Common myeloid progenitor, CD34-positive (primary cell): ENCODE data around the gene CREB3L4.

ENCODE experiments used
- CTCF ChIA-PET: fragments of 350-600 bp; sonication (Branson Sonifier 250); formaldehyde crosslinking; loops from one replicate; lab custom pipeline; 2021; ENCODE audit warnings: antibody characterized with exemption; lab: Charles Lee
- POLR2A ChIA-PET: fragments of 350-600 bp; sonication (Branson Sonifier 250); formaldehyde crosslinking; loops from one replicate; lab custom pipeline; 2021; ENCODE audit warnings: antibody characterized with exemption; lab: Charles Lee
- DNase-seq, 3 donors: peaks; one replicate each; pipeline versions ENCODE4 v3.0.0 to v3.0.0-alpha.2; 2013
- H3K27ac ChIP-seq, 2 experiments: 1 replicate in 1 of 2; 2 replicates in 1 of 2; pipeline ENCODE4 v1.7.0; 2013; ENCODE audit warnings: inconsistent platforms in 2 of 2, low read length in 2 of 2, mild to moderate bottlenecking in 2 of 2, low read depth in 1 of 2, moderate library complexity in 1 of 2; ENCODE audit not compliant: severe bottlenecking in 2 of 2, insufficient read depth in 1 of 2, poor library complexity in 1 of 2
- H3K27me3 ChIP-seq, 5 experiments: replicated peaks in 2 of 5; 1 replicate in 3 of 5; 2 replicates in 2 of 5; pipeline versions ENCODE4 v1.6.1 to v1.7.0; 2013; ENCODE audit warnings: low read length in 4 of 5, mild to moderate bottlenecking in 2 of 5, moderate library complexity in 2 of 5, inconsistent platforms in 1 of 5; ENCODE audit not compliant: insufficient read depth in 5 of 5, control insufficient read depth in 4 of 5
- H3K36me3 ChIP-seq, 4 experiments: 1 replicate in 2 of 4; 2 replicates in 2 of 4; pipeline versions ENCODE4 v1.6.1 to v1.7.0; 2013; ENCODE audit warnings: low read length in 3 of 4, control low read depth in 1 of 4, mild to moderate bottlenecking in 1 of 4; ENCODE audit not compliant: control insufficient read depth in 4 of 4, insufficient read depth in 4 of 4
- H3K4me1 ChIP-seq, 4 experiments: 1 replicate in 3 of 4; 2 replicates in 1 of 4; pipeline versions ENCODE4 v1.6.1 to v1.7.1; 2013; ENCODE audit warnings: low read length in 3 of 4, mild to moderate bottlenecking in 3 of 4, control low read depth in 1 of 4, inconsistent platforms in 1 of 4, moderate library complexity in 1 of 4; ENCODE audit not compliant: control insufficient read depth in 4 of 4, insufficient read depth in 4 of 4; ENCODE audit errors: control extremely low read depth in 1 of 4
- H3K4me3 ChIP-seq, 7 experiments: 1 replicate in 4 of 7; 2 replicates in 3 of 7; pipeline versions ENCODE4 v1.5.1 to v1.7.0; 2013; ENCODE audit warnings: mild to moderate bottlenecking in 7 of 7, low read length in 6 of 7, moderate library complexity in 6 of 7, inconsistent platforms in 2 of 7, low read depth in 2 of 7, control low read depth in 1 of 7; ENCODE audit not compliant: insufficient read depth in 4 of 7, control insufficient read depth in 1 of 7; ENCODE audit errors: extremely low read depth in 1 of 7
- H3K9me3 ChIP-seq, 5 experiments: 1 replicate in 4 of 5; 2 replicates in 1 of 5; pipeline versions ENCODE4 v1.6.1 to v1.7.1; 2013; ENCODE audit warnings: low read length in 4 of 5, mild to moderate bottlenecking in 2 of 5, inconsistent platforms in 1 of 5, low read depth in 1 of 5, moderate library complexity in 1 of 5; ENCODE audit not compliant: control insufficient read depth in 4 of 5, insufficient read depth in 2 of 5; ENCODE audit errors: control extremely low read depth in 1 of 5
- WGBS: methylation state at CpG from one replicate; pipeline ENCODE4 v1.1.5; 2013; ENCODE audit not compliant: insufficient coverage; 5-methylcytosine and 5-hydroxymethylcytosine counted together

Gene CREB3L4

DNA sequence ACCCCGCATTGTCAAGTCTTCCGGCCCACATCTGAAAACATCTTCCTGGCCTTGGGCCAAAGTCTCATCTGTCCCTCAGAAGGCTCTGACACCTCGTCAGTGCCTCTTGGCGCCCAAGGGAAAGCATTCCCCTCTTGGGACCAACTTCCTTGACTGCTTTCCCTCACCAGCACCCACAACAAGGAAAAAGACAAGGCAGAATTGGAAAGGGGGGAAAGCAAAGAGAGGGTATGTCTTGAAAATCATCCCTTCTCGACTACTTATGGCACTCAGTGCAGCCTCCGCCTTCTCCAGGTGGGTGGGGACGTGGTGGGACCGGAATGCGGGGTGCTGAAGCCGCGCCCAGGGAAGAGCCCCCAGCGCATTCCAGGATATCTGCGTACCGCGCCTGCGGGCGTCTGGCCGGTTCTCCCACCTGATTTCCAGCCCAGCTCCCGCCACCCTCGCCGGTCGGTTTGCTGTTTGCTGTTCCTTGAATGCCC, 3.8 kb upstream of the CREB3L4 start:
- POLR2A ChIA-PET, result interaction anchor here (1.0 to 3.8 kb wide), 4 partner anchors 18 to 41 kb away, joined by 4 to 17 read pairs (median 6); partner anchors contain the start of genes DENND4B, GATAD2B, RAB13 and RPS27
- Histone ChIP-seq H3K27me3 (no peaks in the 10 kb centered on the region), H3K4me1 (peaks cover 13 to 69% (median 54%) of the 10 kb centered on the region in 4 experiments), H3K4me3 (peak overlapping the region; percentile 49 to 97 (median 87)), H3K36me3 (peaks cover 0 to 29% (median 18%) of the 10 kb centered on the region in 4 experiments), H3K9me3 (no peaks in the 10 kb centered on the region), H3K27ac (peak overlapping the region; percentile 70 to 88)
- 0% methylated on average over 19 of the region's 22 CpGs for WGBS
- no peak for DNase-seq
- CTCF ChIA-PET, result interaction anchor here (1.3 to 3.2 kb wide), 4 partner anchors 8 to 22 kb away, joined by 4 to 15 read pairs (median 10); partner anchors contain the start of genes DENND4B, JTB and RAB13

DNA sequence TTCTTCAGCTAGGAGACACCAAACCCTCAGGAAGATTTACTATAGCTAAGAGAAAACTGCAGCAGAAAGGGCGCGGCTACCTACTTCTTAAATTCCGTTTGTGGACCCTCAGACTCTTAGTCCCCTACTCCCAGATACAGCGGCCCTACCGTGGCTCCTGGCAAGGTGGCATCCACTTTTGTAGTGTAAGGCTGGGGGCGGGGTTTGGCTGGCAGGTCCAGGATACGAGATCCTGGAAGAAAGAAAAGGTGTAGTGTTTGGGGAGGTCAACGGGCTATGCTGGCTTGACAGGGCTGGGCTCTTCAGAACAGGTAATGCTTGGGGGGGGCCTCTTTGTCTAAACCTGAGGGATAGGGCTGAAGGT, 280 bp downstream of the CREB3L4 start:
- H3K9me3 ChIP-seq, result no peaks in the 10 kb centered on the region
- DNase-seq, result no peak
- H3K27ac ChIP-seq, result peak overlapping the region; percentile 46 to 91
- peaks cover 4 to 59% (median 46%) of the 10 kb centered on the region in 4 experiments for H3K4me1 ChIP-seq
- H3K27me3 ChIP-seq, result no peaks in the 10 kb centered on the region
- ChIA-PET POLR2A (interaction anchor here (0.7 to 3.3 kb wide), 8 partner anchors 9 to 82 kb away, joined by 3 to 25 read pairs (median 7); partner anchors contain the start of genes CRTC2, DENND4B, JTB and RPS27), CTCF (interaction anchor here (0.8 to 5.1 kb wide), 9 partner anchors 9 to 188 kb away, joined by 3 to 47 read pairs (median 6); partner anchors contain the start of genes CRTC2, DENND4B, JTB and RAB13)
- peaks cover 0 to 15% (median 6%) of the 10 kb centered on the region in 4 experiments for H3K36me3 ChIP-seq
- peak overlapping the region; percentile 81 to 97 (median 86) for H3K4me3 ChIP-seq
- 0% methylated on average over 2 of the region's 8 CpGs for WGBS

GRCh38 chr1:153968408-153968807, 706 bp downstream of the CREB3L4 start:
- H3K27me3 ChIP-seq, result no peaks in the 10 kb centered on the region
- H3K9me3 ChIP-seq, result no peaks in the 10 kb centered on the region
- WGBS, result 0% methylated on average over 9 of the region's 13 CpGs
- H3K36me3 ChIP-seq, result peaks cover 0 to 19% (median 9%) of the 10 kb centered on the region in 4 experiments
- CTCF ChIA-PET, result interaction anchor here (1.0 to 5.1 kb wide), 6 partner anchors 9 to 188 kb away, joined by 3 to 47 read pairs (median 24); partner anchors contain the start of genes DENND4B, JTB and RAB13
- peak overlapping the region; percentile 46 to 91 for H3K27ac ChIP-seq
- H3K4me1 ChIP-seq, result peaks cover 4 to 56% (median 44%) of the 10 kb centered on the region in 4 experiments
- POLR2A ChIA-PET, result interaction anchor here (3.3 kb wide), 1 partner anchor 9 kb away, joined by 25 read pairs; the partner anchor contains the start of gene JTB
- no peak for DNase-seq
- peak overlapping the region; percentile 81 to 97 (median 86) for H3K4me3 ChIP-seq

- ChIA-PET CTCF (interaction anchor here (1.0 to 5.1 kb wide), 5 partner anchors 8 to 54 kb away, joined by 3 to 47 read pairs (median 29); partner anchors contain the start of genes DENND4B, JTB and RAB13), POLR2A (interaction anchor here (0.9 to 3.3 kb wide), 2 partner anchors 8 to 12 kb away, joined by 3 to 25 read pairs; partner anchors contain the start of gene JTB)
- no peaks in the 10 kb centered on the region for H3K9me3 ChIP-seq
- peak overlapping the region in 1 of 2 experiments; percentile 46 for H3K27ac ChIP-seq
- peaks cover 4 to 52% (median 40%) of the 10 kb centered on the region in 4 experiments for H3K4me1 ChIP-seq
- no peak for DNase-seq
- peaks cover 4 to 25% (median 14%) of the 10 kb centered on the region in 4 experiments for H3K36me3 ChIP-seq
- no peaks in the 10 kb centered on the region for H3K27me3 ChIP-seq
- peak overlapping the region in 6 of 7 experiments; percentile 85 to 97 (median 86) for H3K4me3 ChIP-seq
- 80% methylated on average over 2 of the region's 2 CpGs for WGBS
Observed at GRCh38 chr1:153968972-153969371, 1.3 kb downstream of the CREB3L4 start.

DNA sequence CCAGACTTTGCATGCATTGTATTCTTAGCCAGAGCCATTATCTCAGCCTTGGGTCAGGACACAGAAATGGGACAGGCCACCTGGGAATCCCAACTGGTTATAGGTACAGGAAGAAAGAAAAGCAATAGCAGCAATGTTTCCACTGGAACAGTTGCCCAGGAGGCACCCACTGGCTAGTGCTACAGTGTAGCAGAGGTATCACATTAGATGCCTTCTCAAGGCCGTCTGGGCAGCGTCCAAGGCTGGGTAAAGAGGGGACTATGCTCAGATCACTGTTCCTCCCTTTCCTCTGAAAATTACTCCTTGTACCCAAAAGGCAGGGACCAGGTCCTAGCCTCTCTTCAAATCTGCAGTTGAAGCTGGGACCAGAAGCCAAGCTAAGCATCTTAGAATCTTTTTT, 2.6 kb downstream of the CREB3L4 start:
- no peak overlapping the region for H3K27ac ChIP-seq
- no peak for DNase-seq
- H3K4me1 ChIP-seq, result peaks cover 4 to 45% (median 33%) of the 10 kb centered on the region in 4 experiments
- H3K27me3 ChIP-seq, result no peaks in the 10 kb centered on the region
- H3K9me3 ChIP-seq, result no peaks in the 10 kb centered on the region
- CTCF ChIA-PET, result interaction anchor here (9.1 kb wide), 1 partner anchor 16 kb away, joined by 65 read pairs; the partner anchor contains the start of gene RAB13
- POLR2A ChIA-PET, result no interaction called here
- peaks cover 11 to 33% (median 22%) of the 10 kb centered on the region in 4 experiments for H3K36me3 ChIP-seq
- WGBS, result 95% methylated on average over 2 of the region's 2 CpGs
- H3K4me3 ChIP-seq, result no peak overlapping the region

DNA sequence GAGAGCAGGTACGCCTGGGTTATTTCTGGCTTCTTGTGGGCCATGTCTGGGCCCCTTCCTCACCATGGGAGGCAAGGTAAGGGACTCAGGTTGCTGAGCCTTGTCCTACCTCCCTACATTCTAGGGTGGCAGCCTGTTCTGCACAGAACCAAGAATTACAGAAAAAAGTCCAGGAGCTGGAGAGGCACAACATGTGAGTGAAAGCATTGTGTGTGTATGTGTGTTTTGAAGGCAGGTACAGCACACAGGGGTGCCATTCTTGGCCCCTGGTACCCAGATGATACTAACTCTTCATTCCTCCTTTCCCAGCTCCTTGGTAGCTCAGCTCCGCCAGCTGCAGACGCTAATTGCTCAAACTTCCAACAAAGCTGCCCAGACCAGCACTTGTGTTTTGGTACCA, 5.4 kb downstream of the CREB3L4 start:
- CTCF ChIA-PET, result interaction anchor here (0.9 to 9.1 kb wide), 5 partner anchors 13 to 146 kb away, joined by 3 to 65 read pairs (median 3); partner anchors contain the start of genes DENND4B and RAB13
- H3K27me3 ChIP-seq, result no peaks in the 10 kb centered on the region
- whole genome bisulfite sequencing, result 86% methylated on average over 1 of the region's 3 CpGs
- peaks cover 11 to 40% (median 24%) of the 10 kb centered on the region in 4 experiments for H3K36me3 ChIP-seq
- no peak overlapping the region for H3K27ac ChIP-seq
- H3K4me3 ChIP-seq, result no peak overlapping the region
- no peak for DNase-seq
- no peaks in the 10 kb centered on the region for H3K9me3 ChIP-seq
- POLR2A ChIA-PET, result interaction anchor here (0.9 to 1.0 kb wide), 2 partner anchors 15 to 50 kb away, joined by 3 read pairs; partner anchors contain the start of genes CRTC2 and GATAD2B
- peaks cover 1 to 50% (median 39%) of the 10 kb centered on the region in 4 experiments for H3K4me1 ChIP-seq
